HG03342 (cell line): ENCODE data around the gene PRSS38.

ENCODE experiments used
- ATAC-seq: cut with Tn5 transposase; IDR thresholded peaks from one replicate; pipeline ENCODE4 v1.9.1; 2021; ENCODE audit warnings: mild to moderate bottlenecking, moderate library complexity; ENCODE audit not compliant: unreplicated experiment

PRSS38 gene

DNA sequence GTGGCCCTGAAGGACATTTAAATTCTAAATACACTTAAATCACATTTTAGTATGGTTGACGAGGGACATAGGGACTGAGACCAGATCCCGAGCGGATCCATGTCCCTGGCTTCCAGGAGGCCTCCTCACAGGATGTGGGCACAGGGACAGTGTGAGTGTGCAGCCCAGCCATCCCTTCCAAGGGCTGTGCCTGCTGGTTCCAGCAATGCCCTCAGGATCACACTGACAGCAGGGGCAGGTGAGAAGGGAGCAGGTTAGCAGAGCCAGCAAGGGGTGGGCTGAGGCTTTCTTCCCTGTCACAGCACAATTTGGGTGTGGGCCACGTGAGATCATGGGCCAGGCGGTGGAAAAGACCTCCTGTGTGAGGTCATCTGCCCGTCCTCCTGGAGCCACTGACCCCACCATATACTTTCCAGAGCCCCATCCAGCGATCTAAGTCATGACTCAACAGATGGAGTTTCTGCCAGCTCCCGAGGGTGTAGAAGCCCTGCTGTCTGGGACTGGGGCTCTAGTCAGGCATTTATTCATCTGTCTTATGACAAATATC lies 37.0 kb upstream of the PRSS38 start:
- ATAC-seq, result no peak

- no peak for ATAC-seq
These were observed 36.4 kb upstream of the PRSS38 start for GRCh38 chr1:227779021-227779441.

DNA sequence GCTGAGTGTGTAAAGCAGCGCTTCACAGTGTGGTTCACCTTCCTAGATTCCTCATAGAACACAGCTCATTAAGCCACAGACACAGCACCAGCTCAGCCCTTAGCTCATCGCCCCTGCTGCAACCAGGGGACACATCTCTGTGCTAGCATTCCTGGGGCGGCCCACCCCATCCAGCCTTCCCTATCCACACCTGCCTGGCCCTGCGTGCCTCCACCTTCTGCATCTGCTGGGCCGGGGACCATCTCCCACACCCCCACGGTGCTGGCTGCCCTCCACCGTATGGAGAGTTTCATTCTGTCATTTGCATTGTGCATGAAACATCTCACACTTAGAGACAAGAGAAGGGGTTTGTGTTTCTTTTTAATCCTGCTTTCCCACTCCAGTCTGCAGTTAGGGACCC lies 35.8 kb upstream of the PRSS38 start:
- no peak for ATAC-seq

- no peak for ATAC-seq
These were observed 35.1 kb upstream of the PRSS38 start for GRCh38 chr1:227780101-227781044.

DNA sequence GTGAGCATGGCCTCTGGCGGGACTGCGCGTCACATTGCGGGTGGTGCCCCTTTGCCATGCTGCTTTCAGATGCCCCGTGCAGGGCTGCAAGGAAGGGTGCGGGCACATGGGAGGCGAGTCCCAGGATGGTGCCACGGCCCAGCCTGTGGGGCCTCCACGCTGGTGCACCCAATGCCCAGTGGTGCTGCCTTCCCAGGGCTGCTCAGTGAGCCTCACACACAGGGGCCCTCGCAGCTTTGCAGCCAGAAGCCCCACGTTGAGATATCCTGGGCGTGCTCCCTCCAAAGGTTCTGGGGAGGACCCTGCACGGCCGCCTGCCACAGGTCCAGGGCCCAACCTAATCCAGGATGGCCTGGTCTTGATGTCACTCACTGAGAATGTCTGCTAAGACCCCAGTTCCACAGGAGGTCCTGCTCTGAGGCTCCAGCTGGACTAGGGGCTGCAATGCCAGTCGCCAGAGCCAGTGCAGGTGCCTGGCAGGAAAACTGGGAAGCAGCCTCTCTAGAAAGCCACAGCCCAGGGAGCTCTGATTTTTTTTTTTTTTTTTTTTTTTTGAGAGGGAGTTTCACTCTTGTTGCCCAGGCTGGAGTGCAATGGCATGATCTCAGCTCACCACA lies 34.1 kb upstream of the PRSS38 start:
- ATAC-seq, result no peak

DNA sequence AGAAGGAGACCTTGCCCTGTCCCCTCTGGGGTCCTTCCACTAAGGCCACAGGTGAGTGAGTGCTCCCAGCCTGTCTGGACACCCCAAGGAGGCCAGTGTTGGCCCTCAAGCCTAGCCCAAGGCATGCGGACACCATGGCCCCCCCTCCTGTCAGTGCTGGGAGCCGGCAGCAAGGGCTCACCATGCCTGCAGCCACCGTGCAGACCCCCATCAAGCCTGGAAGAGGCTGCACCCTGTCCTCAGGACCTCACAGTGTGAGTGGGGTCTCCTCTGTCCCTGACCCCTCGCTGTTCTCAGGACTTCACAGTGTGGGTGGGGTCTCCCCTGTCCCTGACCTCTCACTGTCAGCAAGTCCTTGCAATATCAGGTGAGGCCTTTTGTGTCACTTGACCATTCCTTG lies 33.2 kb upstream of the PRSS38 start:
- ATAC-seq, result no peak

DNA sequence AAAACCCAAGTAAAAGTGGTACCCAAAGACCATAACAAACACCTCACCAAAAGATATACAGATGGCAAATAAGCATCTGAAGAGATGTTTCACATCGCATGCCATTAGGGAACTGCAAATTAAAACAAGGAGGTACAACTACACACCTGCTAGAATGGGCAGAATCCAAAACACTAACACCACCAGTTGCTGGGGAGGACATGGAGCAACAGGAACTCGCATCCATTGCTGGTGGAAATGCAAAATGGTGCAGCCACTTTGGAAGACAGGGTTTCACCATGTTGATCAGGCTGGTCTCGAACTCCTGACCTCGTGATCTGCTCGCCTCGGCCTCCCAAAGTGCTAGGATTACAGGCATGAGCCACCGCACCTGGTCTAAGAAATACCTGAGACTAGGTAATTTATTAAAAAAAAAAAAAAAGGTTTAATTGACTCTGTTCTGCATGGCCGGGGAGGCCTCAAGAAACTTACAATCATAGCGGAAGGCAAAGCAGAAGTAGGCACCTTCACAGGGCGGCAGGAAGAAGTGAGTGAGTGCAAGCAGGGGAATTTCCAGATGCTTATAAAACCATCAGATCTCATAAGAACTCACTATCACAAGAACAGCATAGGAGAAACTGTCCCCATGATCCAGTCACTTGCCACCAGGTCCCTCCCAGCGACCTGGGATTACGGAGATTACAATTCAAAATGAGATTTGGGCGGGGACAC lies 30.2 kb upstream of the PRSS38 start:
- ATAC-seq, result no peak

GRCh38 chr1:227785805-227786671 lies 29.4 kb upstream of the PRSS38 start:
- ATAC-seq, result no peak

DNA sequence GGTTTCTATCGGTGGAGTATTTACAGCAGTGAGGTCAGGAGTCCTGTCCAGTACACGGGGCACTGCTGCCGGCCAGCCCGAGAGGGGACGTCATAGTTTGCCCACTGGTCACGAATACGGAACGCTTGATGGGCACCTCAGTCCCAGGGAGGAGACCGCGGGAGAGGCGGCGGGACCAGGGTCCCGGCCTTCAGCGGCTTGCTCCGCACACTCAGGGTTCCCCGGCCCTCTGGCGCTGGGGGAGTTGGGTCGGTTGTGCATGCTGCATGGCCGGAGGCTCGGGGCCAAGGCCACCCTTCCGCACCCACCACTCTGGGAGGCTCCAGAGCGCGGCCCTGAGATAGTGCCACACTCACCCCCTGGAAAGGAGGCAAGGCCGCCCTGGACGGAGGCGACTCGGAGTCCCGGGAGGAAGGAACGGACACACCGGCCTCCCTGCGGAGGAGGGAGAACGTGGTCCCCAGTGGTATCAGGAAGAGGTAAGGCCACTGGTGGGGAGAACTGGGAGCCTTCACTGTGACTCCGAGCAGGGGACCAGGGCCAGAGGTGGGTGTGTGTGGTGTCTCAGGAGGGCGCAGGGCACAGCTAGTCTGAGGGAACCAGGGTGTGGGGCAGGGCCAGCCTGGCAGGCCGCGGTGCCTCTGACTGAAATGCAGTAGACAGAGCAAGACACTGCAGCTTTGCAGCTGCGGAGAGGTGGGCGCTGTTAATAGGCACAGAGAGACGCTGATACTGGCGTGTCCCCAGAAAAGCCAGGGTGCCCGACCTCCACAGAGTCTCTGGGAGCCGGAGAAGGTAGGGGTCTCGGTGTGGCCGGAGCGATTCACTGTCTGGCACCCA lies 28.6 kb upstream of the PRSS38 start:
- peak; percentile 0 for ATAC-seq

DNA sequence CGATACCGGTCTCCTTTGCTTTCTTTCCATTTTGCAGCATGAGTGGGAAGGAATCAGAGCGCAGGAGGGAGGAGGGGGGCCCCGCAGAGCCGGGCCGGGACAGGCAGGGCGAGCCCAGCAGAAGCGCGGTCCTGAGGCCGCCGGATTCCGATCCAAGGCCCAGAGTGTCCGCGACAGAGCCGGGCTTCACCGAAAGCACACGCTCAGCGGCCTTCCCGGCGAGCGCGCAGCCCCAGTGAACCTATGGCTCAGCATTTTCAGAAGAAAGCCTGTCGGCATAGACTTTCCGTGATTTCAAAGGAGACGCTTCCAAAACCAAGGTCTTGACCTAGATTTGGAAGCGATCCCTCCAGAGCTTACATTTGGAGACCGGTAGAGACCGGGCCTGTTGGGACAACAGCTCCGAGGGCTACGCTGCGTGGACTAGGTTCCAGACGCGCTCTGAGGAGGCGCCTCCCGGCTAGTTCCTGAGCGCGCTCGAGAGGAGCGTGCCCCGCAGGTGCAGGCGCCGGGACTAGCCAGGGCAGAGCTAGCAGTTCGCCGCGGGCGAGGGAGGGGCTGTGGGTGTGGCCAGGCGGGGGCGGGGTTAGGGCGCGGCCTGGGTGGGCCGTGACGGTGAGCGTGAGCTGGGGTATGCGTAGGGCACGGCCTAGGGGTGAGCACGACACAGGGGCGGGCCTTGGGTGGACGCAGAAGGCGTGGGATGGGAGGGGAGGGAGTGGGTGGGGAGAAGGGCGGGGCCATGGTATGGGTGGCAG lies 27.8 kb upstream of the PRSS38 start:
- ATAC-seq, result peak; percentile 90

DNA sequence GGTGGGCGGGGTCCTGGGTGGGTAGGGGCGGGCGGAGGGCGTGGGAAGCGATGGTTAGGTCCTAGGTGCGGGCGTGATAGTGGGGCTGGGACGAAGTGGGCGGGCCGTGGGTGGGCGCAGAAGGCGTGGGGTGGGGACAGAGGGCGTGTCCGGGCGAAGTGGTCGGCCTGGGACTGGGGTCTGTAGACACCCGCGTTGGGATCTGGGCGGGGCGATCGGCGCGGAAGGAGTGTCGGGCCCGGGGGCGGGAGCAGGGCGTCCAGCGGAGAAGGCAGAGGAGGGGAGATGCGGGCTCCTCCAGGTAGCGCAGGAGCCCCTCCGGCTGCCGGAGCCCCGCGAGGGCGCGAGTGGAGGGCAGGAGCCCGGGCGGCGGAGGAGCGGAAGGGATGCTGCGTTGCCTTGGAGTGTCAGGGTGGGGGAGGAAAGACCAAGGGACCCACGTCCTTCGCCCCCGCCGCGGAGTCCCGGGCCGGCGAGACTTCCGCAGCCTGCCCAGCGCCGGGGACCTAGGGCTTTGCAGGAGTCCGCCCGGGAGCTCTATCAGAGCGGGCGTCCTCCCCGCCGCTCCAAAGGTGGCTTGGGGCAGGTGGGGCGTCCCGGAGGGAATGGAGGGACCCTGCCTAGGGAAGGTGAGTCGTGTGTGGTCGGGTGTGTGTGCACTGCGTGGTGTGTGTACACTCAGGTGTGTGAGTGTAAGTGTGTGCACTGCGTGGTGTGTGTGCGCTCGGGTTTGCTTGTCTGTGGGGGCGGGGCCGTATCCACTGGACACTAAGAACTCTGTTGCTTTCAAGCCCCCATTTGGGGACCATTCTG lies 27.0 kb upstream of the PRSS38 start:
- peak; percentile 62 for ATAC-seq

- no peak for ATAC-seq
These were observed 26.1 kb upstream of the PRSS38 start for GRCh38 chr1:227789084-227790033.

DNA sequence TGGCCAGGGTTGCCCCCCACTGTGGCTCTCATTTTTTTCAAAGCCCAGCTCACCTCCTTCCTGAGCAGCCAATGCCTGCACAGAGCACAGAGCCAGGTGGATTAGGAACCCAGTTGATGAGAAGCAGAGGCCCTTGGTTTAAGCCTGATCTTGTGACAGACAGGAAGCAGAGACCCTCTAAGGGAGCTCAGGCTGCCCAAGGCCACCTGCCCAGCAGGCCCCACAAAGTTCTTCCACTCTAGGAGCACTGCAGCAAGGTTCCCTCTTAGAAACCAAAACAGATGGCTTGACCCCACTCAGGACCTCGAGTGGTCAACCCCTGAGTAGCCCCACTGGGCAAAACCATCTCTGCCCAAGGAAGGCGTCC lies 25.5 kb upstream of the PRSS38 start:
- ATAC-seq, result no peak

DNA sequence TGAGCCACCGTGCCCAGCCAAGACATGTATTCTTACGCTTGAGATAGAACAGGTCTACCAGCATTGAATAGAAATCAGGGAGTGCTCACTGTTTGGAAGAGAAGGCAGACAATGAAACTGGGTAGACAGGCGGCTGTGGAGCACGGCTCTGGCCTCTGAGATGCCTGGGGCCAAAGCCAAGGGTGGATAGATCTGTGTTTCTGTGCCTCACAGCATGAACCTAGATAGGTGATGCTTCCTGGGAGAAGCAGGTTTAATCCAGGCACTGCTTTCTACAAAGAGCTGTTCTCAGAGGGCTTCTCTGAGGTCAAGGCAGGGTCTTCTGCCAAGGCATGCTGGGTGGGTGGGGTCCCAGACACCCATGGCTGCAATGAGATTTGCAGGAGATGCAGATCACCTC lies 24.6 kb upstream of the PRSS38 start:
- no peak for ATAC-seq

- ATAC-seq, result no peak
These were observed 23.9 kb upstream of the PRSS38 start for GRCh38 chr1:227791425-227792143.
